Subcutaneous abdominal adipose tissue (tissue), 5 donors: ENCODE results near the gene EHD2.
A peak's percentile ranks its signal among the peaks of the same experiment; 100 is the strongest.
"Not testable (repeated sequence)": the region's sequence is repeated elsewhere in the genome, so short reads cannot be mapped to it uniquely, and the experiment has no call there.

ENCODE experiments used
- H3K27ac ChIP-seq: one replicate; pipeline ENCODE4 v1.7.0; 2013; ENCODE audit warnings: low read depth, mild to moderate bottlenecking, inconsistent platforms, low read length, moderate library complexity
- H3K27me3 ChIP-seq, 5 donors: one replicate each; pipeline ENCODE4 v1.7.0; 2013; ENCODE audit warnings: low read length in 5 of 5, inconsistent platforms in 1 of 5; ENCODE audit not compliant: control insufficient read depth in 5 of 5, insufficient read depth in 4 of 5
- H3K36me3 ChIP-seq, 5 donors: one replicate each; pipeline ENCODE4 v1.7.0; 2013; ENCODE audit warnings: low read length in 5 of 5; ENCODE audit not compliant: control insufficient read depth in 5 of 5, insufficient read depth in 5 of 5
- H3K4me1 ChIP-seq, 5 donors: one replicate each; pipeline ENCODE4 v1.7.0; 2013; ENCODE audit warnings: low read length in 5 of 5, mild to moderate bottlenecking in 3 of 5, moderate library complexity in 1 of 5; ENCODE audit not compliant: control insufficient read depth in 5 of 5, insufficient read depth in 5 of 5
- H3K4me3 ChIP-seq, 5 donors: one replicate each; pipeline ENCODE4 v1.7.0; 2013; ENCODE audit warnings: low read length in 5 of 5, low read depth in 1 of 5
- H3K9ac ChIP-seq, 5 donors: one replicate each; pipeline ENCODE4 v1.7.0; 2013; ENCODE audit warnings: low read length in 5 of 5, mild to moderate bottlenecking in 4 of 5, moderate library complexity in 3 of 5
- H3K9me3 ChIP-seq, 5 donors: one replicate each; pipeline ENCODE4 v1.7.0; 2013; ENCODE audit warnings: low read length in 5 of 5; ENCODE audit not compliant: control insufficient read depth in 5 of 5
- donor health status: healthy.
- donor health status: healthy.
- donor health status: healthy.
- donor health status: healthy.
- donor health status: healthy.

Gene EHD2

GRCh38 chr19:47777245-47778048 is 64.2 kb downstream of the EHD2 start:
- not testable (repeated sequence) for H3K27me3 ChIP-seq, H3K9me3 ChIP-seq
- peak overlapping the region in 4 of 5 donors; percentile 70 to 85 (median 83) for H3K4me3 ChIP-seq
- peak overlapping the region in 3 of 5 donors; percentile 86 to 90 (median 88) for H3K9ac ChIP-seq
- H3K36me3 ChIP-seq, result peaks cover 0 to 14% (median 9%) of the 10 kb centered on the region in 5 donors
- peak overlapping the region; percentile 95 for H3K27ac ChIP-seq
- peaks cover 9 to 55% (median 38%) of the 10 kb centered on the region in 5 donors for H3K4me1 ChIP-seq

GRCh38 chr19:47778049-47778953 is 65.1 kb downstream of the EHD2 start, which contains the start of gene SELENOW:
Gene SELENOW, plus strand, starts transcription at chr19:47778703. Its CDS starts 83 bp downstream, at chr19:47778786.
- H3K9me3 ChIP-seq, result no peaks in the 10 kb centered on the region
- H3K4me3 ChIP-seq, result peak within 1 kb of the TSS; percentile 82 to 87 (median 84)
- H3K27ac ChIP-seq, result peak within 1 kb of the TSS; percentile 95
- peaks cover 0 to 20% (median 14%) of the 10 kb centered on the region in 5 donors for H3K36me3 ChIP-seq
- peak within 1 kb of the TSS; percentile 83 to 90 (median 87) for H3K9ac ChIP-seq
- no peaks in the 10 kb centered on the region for H3K27me3 ChIP-seq
- H3K4me1 ChIP-seq, result peaks cover 9 to 55% (median 38%) of the 10 kb centered on the region in 5 donors

- Histone ChIP-seq H3K4me3 (peak overlapping the region; percentile 82 to 87 (median 84)), H3K4me1 (peaks cover 9 to 55% (median 38%) of the 10 kb centered on the region in 5 donors), H3K9me3 (no peaks in the 10 kb centered on the region), H3K27ac (peak overlapping the region; percentile 95), H3K27me3 (no peaks in the 10 kb centered on the region), H3K9ac (peak overlapping the region; percentile 83 to 90 (median 87)), H3K36me3 (peaks cover 0 to 26% (median 18%) of the 10 kb centered on the region in 5 donors)
Measured at GRCh38 chr19:47778954-47779351, 65.7 kb downstream of the EHD2 start.

- Histone ChIP-seq H3K4me1 (peaks cover 9 to 55% (median 38%) of the 10 kb centered on the region in 5 donors), H3K27me3 (no peaks in the 10 kb centered on the region), H3K27ac (peak overlapping the region; percentile 95), H3K36me3 (peaks cover 0 to 34% (median 26%) of the 10 kb centered on the region in 5 donors), H3K9me3 (no peaks in the 10 kb centered on the region), H3K4me3 (peak overlapping the region; percentile 82 to 87 (median 84)), H3K9ac (peak overlapping the region; percentile 44 to 90 (median 87))
Measured at GRCh38 chr19:47779524-47780214, 66.4 kb downstream of the EHD2 start.

GRCh38 chr19:47780215-47780551 is 67.0 kb downstream of the EHD2 start:
- Histone ChIP-seq H3K9ac (peak overlapping the region; percentile 30 to 68 (median 56)), H3K27me3 (no peaks in the 10 kb centered on the region), H3K27ac (peak overlapping the region; percentile 95), H3K4me3 (peak overlapping the region in 4 of 5 donors; percentile 82 to 87 (median 84)), H3K36me3 (peaks cover 0 to 38% (median 28%) of the 10 kb centered on the region in 5 donors), H3K4me1 (peaks cover 9 to 55% (median 38%) of the 10 kb centered on the region in 5 donors), H3K9me3 (no peaks in the 10 kb centered on the region)

- Histone ChIP-seq H3K4me1 (peaks cover 9 to 54% (median 36%) of the 10 kb centered on the region in 5 donors), H3K27ac (peak overlapping the region; percentile 95), H3K36me3 (peaks cover 0 to 53% (median 36%) of the 10 kb centered on the region in 5 donors), H3K27me3 (no peaks in the 10 kb centered on the region), H3K9ac (no peak overlapping the region), H3K9me3 (no peaks in the 10 kb centered on the region), H3K4me3 (peak overlapping the region in 3 of 5 donors; percentile 3 to 30 (median 3))
Measured at GRCh38 chr19:47781590-47782262, 68.5 kb downstream of the EHD2 start.

- Histone ChIP-seq H3K9ac (no peak overlapping the region), H3K27ac (no peak overlapping the region), H3K4me3 (no peak overlapping the region), H3K36me3 (peaks cover 0 to 46% (median 30%) of the 10 kb centered on the region in 5 donors), H3K27me3 (no peaks in the 10 kb centered on the region), H3K9me3 (no peaks in the 10 kb centered on the region), H3K4me1 (peaks cover 7 to 11% (median 8%) of the 10 kb centered on the region in 5 donors)
Measured at GRCh38 chr19:47786566-47786965, 73.3 kb downstream of the EHD2 start.

GRCh38 chr19:47787307-47787706 is 74.1 kb downstream of the EHD2 start:
- H3K27me3 ChIP-seq, H3K27ac ChIP-seq, H3K9ac ChIP-seq, H3K4me3 ChIP-seq, H3K9me3 ChIP-seq, H3K4me1 ChIP-seq: not testable (repeated sequence)
- H3K36me3 ChIP-seq, result peaks cover 0 to 44% (median 26%) of the 10 kb centered on the region in 5 donors

- not testable (repeated sequence) for H3K4me3 ChIP-seq, H3K9me3 ChIP-seq, H3K27me3 ChIP-seq, H3K27ac ChIP-seq, H3K4me1 ChIP-seq, H3K9ac ChIP-seq
- H3K36me3 ChIP-seq, result peaks cover 0 to 23% (median 9%) of the 10 kb centered on the region in 5 donors
Measured at GRCh38 chr19:47789811-47790210, 76.6 kb downstream of the EHD2 start.
